ENCODE measurements around the gene SLC25A40. TPM values are rescaled to one million over a fixed set of nuclear protein-coding genes. Genes with fewer than 3 reads are reported as not detected.

SLC25A40 gene
- total RNA-seq, result 10 to 100 TPM; 42.6 to 50.4 TPM

GRCh38 chr7:87876040-87876868 lies at the start of gene SLC25A40, which contains the start of gene DBF4:
Gene SLC25A40, minus strand, starts transcription at chr7:87876360. Its CDS starts 17,633 bp downstream, at chr7:87858727.
Gene DBF4, plus strand, starts transcription at chr7:87876493. Its CDS starts 240 bp downstream, at chr7:87876733.

Other genes starting within 250 kb of the SLC25A40 start
- under 1 TPM in 1 of 2 experiments, not detected in 1; 0.25 TPM for gene RUNDC3B, start 248.0 kb downstream of the SLC25A40 start, total RNA-seq
- gene DBF4, start 133 bp upstream of the SLC25A40 start, total RNA-seq, result 10 to 100 TPM; 50.3 to 51.6 TPM
- gene ADAM22, start 57.9 kb upstream of the SLC25A40 start, total RNA-seq, result 1 to 10 TPM; 1.6 to 2.2 TPM